ENCODE results near the gene SLC38A10.
"Not testable (repeated sequence)": the region's sequence is repeated elsewhere in the genome, so short reads cannot be mapped to it uniquely, and the experiment has no call there.

The SLC38A10 gene

GRCh38 chr17:81310949-81311550 lies 15.9 kb upstream of the SLC38A10 start:
- no peak for FAIRE-seq

GRCh38 chr17:81309859-81310839 lies 15.0 kb upstream of the SLC38A10 start:
- no peak for FAIRE-seq

- no peak for FAIRE-seq
Observed at GRCh38 chr17:81309140-81309858, 14.2 kb upstream of the SLC38A10 start.

DNA sequence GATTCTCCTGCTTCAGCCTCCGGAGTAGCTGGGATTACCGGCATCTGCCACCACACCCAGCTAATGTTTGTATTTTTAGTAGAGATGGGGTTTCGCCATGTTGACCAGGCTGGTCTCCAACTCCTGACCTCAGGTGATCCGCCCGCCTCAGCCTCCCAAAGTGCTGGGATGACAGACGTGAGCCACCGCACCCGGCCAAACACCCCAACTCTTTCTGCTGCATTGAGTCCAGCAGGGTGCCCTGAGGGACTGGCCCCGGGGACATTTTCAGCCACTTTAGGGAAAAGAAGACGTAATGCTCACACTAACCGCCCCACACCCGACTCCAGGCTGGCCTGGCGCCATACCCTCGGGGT lies 13.7 kb upstream of the SLC38A10 start:
- not testable (repeated sequence) for FAIRE-seq

GRCh38 chr17:81307636-81308560 lies 12.8 kb upstream of the SLC38A10 start:
- FAIRE-seq, result no peak

GRCh38 chr17:81306898-81307510 lies 11.9 kb upstream of the SLC38A10 start:
- FAIRE-seq, result no peak

GRCh38 chr17:81306491-81306890 lies 11.4 kb upstream of the SLC38A10 start:
- FAIRE-seq, result no peak

DNA sequence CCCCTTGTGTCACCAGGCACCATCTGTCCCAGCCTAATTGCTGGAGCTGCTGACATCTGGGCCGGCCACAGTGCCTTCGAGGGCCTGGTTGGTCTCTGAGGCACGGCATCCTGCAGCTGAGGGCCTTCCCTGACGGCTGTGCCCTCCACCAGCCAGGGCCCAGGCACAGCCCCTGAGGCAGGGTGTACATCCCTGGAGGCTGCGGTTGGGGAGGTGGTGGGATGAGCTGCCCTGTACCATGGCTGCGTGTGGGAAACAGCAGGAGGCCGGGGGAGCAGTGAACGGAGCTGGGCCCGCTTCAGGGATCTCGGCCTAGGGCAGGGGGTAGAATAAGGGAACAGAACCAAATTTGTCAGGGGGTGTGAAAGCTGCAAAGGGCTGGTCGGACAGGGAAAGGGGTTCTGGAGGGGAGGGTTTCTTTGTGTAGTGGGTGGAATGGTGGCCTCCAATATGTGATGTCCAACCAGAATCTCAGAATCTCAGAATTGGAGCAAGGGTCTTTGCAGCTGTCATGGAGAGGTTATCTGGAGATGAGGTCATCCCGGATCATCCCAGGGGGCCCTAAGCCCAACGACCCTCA lies 10.0 kb upstream of the SLC38A10 start:
- FAIRE-seq, result no peak

GRCh38 chr17:81304196-81305015 lies 9.3 kb upstream of the SLC38A10 start:
- no peak for FAIRE-seq

- no peak for FAIRE-seq
Observed at GRCh38 chr17:81303385-81303784, 8.3 kb upstream of the SLC38A10 start.

GRCh38 chr17:81302861-81303333 lies 7.8 kb upstream of the SLC38A10 start:
- FAIRE-seq, result no peak

DNA sequence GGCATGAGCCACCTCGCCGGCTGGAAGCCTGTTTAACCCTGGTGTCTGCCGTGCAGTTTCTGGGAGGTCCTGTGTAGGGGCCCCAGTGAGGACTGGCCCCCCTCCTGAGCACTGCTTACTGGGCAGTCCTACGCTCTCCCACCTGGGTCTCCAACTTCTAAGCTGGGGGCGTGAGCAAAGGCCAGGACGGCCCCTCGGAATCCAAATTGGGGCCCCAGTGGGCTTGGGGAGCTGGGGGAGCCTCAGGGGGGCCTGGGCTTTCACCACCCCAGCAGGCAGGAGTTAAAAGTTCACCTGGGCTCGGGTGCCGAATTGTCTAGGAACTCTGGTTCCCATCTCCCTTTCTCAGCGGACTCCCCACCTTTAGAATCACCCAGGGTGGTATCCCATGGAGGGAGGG lies 7.2 kb upstream of the SLC38A10 start:
- no peak for FAIRE-seq

GRCh38 chr17:81301195-81302144 lies 6.4 kb upstream of the SLC38A10 start:
- no peak for FAIRE-seq

GRCh38 chr17:81300586-81301155 lies 5.6 kb upstream of the SLC38A10 start:
- no peak for FAIRE-seq

- no peak for FAIRE-seq
Observed at GRCh38 chr17:81299846-81300585, 4.9 kb upstream of the SLC38A10 start.

DNA sequence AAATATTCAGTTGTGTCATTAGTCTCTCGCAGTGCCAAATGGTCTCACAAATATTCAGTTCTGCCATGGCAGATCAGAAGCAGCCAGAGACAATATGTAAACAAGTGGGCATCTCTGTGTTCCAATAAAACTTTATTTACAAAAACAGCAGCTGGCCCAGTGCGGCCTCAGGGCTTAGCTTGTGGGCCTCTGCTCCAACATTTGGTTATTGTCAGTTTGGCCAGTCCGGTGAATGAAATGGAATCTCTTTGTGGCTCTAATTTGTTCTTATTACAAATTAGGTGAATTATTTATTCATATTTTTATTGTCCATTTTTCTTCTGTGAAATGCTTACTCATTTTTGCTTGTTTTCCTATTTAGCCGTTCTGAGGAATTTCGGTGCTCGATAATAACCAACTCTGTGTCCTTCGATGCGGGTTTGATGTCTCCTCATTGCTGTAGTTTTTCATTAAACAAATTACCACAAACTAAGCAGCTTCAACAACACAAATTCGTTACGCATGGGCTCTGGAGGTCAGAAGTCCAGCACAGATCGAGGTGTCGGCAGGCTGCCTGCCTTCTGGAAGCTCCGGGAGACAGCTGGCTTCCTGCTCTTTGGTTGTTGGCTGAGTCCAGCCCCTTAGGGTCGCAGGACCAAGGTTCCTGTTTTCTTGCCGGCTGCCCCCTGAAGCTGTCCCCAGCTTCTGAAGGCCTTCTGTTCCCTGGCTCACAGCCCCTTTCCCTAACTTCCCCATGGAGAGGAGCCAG lies 4.1 kb upstream of the SLC38A10 start:
- FAIRE-seq, result no peak

- no peak for FAIRE-seq
Observed at GRCh38 chr17:81298325-81298990, 3.4 kb upstream of the SLC38A10 start.
